ENCODE data around the gene IL31.

IL31 gene

GRCh38 chr12:122158700-122159285 lies 15.2 kb downstream of the IL31 start:
- TF ChIP-seq, protein P1, sequence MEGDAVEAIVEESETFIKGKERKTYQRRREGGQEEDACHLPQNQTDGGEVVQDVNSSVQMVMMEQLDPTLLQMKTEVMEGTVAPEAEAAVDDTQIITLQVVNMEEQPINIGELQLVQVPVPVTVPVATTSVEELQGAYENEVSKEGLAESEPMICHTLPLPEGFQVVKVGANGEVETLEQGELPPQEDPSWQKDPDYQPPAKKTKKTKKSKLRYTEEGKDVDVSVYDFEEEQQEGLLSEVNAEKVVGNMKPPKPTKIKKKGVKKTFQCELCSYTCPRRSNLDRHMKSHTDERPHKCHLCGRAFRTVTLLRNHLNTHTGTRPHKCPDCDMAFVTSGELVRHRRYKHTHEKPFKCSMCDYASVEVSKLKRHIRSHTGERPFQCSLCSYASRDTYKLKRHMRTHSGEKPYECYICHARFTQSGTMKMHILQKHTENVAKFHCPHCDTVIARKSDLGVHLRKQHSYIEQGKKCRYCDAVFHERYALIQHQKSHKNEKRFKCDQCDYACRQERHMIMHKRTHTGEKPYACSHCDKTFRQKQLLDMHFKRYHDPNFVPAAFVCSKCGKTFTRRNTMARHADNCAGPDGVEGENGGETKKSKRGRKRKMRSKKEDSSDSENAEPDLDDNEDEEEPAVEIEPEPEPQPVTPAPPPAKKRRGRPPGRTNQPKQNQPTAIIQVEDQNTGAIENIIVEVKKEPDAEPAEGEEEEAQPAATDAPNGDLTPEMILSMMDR (IDR thresholded peaks at IDR 0.05; ENCODE audit: low read length, missing control alignments), result no peak
- H3K4me3 ChIP-seq (replicated peaks; ENCODE audit: low read depth, low read length), result no peak overlapping the region
- no peak for DNase-seq (ENCODE audit: low read depth)

GRCh38 chr12:122155705-122156104 lies 18.3 kb downstream of the IL31 start:
- no peak overlapping the region for H3K4me3 ChIP-seq (replicated peaks; ENCODE audit: low read depth, low read length)
- TF ChIP-seq, protein P1 (IDR thresholded peaks at IDR 0.05; ENCODE audit: low read length, missing control alignments), result no peak
- DNase-seq (ENCODE audit: low read depth), result no peak

DNA sequence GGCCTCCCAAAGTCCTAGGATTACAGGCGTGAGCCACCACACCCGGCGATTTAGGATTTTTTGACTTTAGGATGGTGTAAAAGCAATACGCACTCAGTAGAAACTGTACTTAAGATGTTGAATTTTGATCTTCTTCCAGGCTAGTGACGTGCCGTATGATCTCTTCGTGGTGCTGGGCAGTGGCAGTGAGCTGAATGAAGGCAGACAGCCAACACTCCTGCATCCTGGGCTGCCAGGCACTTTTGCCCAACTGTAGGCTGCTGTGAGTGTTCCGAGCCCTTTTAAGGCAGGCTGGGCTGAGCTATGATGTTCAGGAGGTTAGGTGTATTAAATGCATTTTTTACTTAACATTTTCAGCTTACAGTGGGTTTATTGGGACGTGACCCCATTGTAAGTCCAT lies 21.3 kb downstream of the IL31 start:
- no peak overlapping the region for H3K4me3 ChIP-seq (replicated peaks; ENCODE audit: low read depth, low read length)
- no peak for DNase-seq (ENCODE audit: low read depth)
- TF ChIP-seq, protein P1 (IDR thresholded peaks at IDR 0.05; ENCODE audit: low read length, missing control alignments), result no peak

- TF ChIP-seq, protein P1 (IDR thresholded peaks at IDR 0.05; ENCODE audit: low read length, missing control alignments), result no peak
Observed at GRCh38 chr12:122150127-122150681, 23.8 kb downstream of the IL31 start.

GRCh38 chr12:122148657-122149056 lies 25.4 kb downstream of the IL31 start:
- TF ChIP-seq, protein P1 (IDR thresholded peaks at IDR 0.05; ENCODE audit: low read length, missing control alignments), result no peak
- DNase-seq (ENCODE audit: low read depth), result peak; percentile 55
- no peak overlapping the region for H3K4me3 ChIP-seq (replicated peaks; ENCODE audit: low read depth, low read length)

More at GRCh38 chr12:122150127-122150681, 23.8 kb downstream of the IL31 start:
- H3K4me3 ChIP-seq (replicated peaks; ENCODE audit: low read depth, low read length), result no peak overlapping the region
- no peak for DNase-seq (ENCODE audit: low read depth)

- DNase-seq (ENCODE audit: low read depth), result no peak
- H3K4me3 ChIP-seq (replicated peaks; ENCODE audit: low read depth, low read length), result no peak overlapping the region
- TF ChIP-seq, protein P1 (IDR thresholded peaks at IDR 0.05; ENCODE audit: low read length, missing control alignments), result no peak
Observed at GRCh38 chr12:122147514-122148290, 26.3 kb downstream of the IL31 start.
